ENCODE results near the gene KCNIP4.

Gene KCNIP4

GRCh38 chr4:21522296-21522695 lies 426.3 kb downstream of the KCNIP4 start:
- POLR2A ChIA-PET: no interaction called here
- CTCF ChIA-PET: no interaction called here
- DNase-seq (ENCODE audit: extremely low spot score): no peak
- TF ChIP-seq ARNT (IDR thresholded peaks at IDR 0.05): no peak
- TF ChIP-seq NFRKB (IDR thresholded peaks at IDR 0.05): no peak

GRCh38 chr4:21517126-21517859 lies 431.3 kb downstream of the KCNIP4 start:
- ChIA-PET POLR2A (no interaction called here), CTCF (no interaction called here)
- DNase-seq (ENCODE audit: extremely low spot score): no peak
- TF ChIP-seq HDGF (IDR thresholded peaks at IDR 0.05; ENCODE audit: borderline replicate concordance): no peak
- TF ChIP-seq L3MBTL2 (conservative IDR thresholded peaks at IDR 0.05): no peak
- TF ChIP-seq ELF4 (IDR thresholded peaks at IDR 0.05): no peak
- no peak for TF ChIP-seq PKNOX1 (IDR thresholded peaks at IDR 0.05)
- TF ChIP-seq CTBP1 (IDR thresholded peaks at IDR 0.05; ENCODE audit: borderline replicate concordance): no peak
- TF ChIP-seq FOXK2 (IDR thresholded peaks at IDR 0.05): no peak
- TF ChIP-seq BHLHE40 (IDR thresholded peaks at IDR 0.05; ENCODE audit: borderline replicate concordance): no peak
- TF ChIP-seq ARNT (IDR thresholded peaks at IDR 0.05): no peak
- TF ChIP-seq ZNF384 (IDR thresholded peaks at IDR 0.05): no peak
- TF ChIP-seq SP1 (IDR thresholded peaks at IDR 0.05): no peak
- no peak for TF ChIP-seq TARDBP (IDR thresholded peaks at IDR 0.05)
- TF ChIP-seq LEF1 (IDR thresholded peaks at IDR 0.05; ENCODE audit: borderline replicate concordance): no peak
- TF ChIP-seq SUZ12 (IDR thresholded peaks at IDR 0.05): no peak

GRCh38 chr4:21514022-21514694 lies 434.4 kb downstream of the KCNIP4 start:
- no peak for DNase-seq (ENCODE audit: extremely low spot score)
- ChIA-PET POLR2A (no interaction called here), CTCF (interaction anchor here (1.6 to 2.7 kb wide), 2 partner anchors 251 to 253 kb away, joined by 9 to 11 read pairs; no protein-coding TSS in a partner anchor)
- TF ChIP-seq CTBP1 (IDR thresholded peaks at IDR 0.05; ENCODE audit: borderline replicate concordance) (no peak), FOXA1 (IDR thresholded peaks at IDR 0.05) (no peak), ARNT (IDR thresholded peaks at IDR 0.05) (no peak), TARDBP (IDR thresholded peaks at IDR 0.05) (no peak), FOXM1 (IDR thresholded peaks at IDR 0.05; ENCODE audit: borderline replicate concordance) (no peak), LEF1 (IDR thresholded peaks at IDR 0.05; ENCODE audit: borderline replicate concordance) (no peak), SP1 (IDR thresholded peaks at IDR 0.05) (no peak), L3MBTL2 (conservative IDR thresholded peaks at IDR 0.05) (no peak), BHLHE40 (IDR thresholded peaks at IDR 0.05; ENCODE audit: borderline replicate concordance) (no peak), NFRKB (IDR thresholded peaks at IDR 0.05) (no peak), ELF4 (IDR thresholded peaks at IDR 0.05) (no peak), PKNOX1 (IDR thresholded peaks at IDR 0.05) (no peak), ZNF384 (IDR thresholded peaks at IDR 0.05) (no peak), FOXK2 (IDR thresholded peaks at IDR 0.05) (no peak), SUZ12 (IDR thresholded peaks at IDR 0.05) (no peak), HDGF (IDR thresholded peaks at IDR 0.05; ENCODE audit: borderline replicate concordance) (no peak)

GRCh38 chr4:21512353-21512752 lies 436.2 kb downstream of the KCNIP4 start:
- TF ChIP-seq L3MBTL2 (conservative IDR thresholded peaks at IDR 0.05): no peak
- TF ChIP-seq ZNF384 (IDR thresholded peaks at IDR 0.05): no peak
- TF ChIP-seq PKNOX1 (IDR thresholded peaks at IDR 0.05): no peak
- no peak for TF ChIP-seq ARNT (IDR thresholded peaks at IDR 0.05)
- no peak for TF ChIP-seq NFRKB (IDR thresholded peaks at IDR 0.05)
- TF ChIP-seq FOXK2 (IDR thresholded peaks at IDR 0.05): no peak
- TF ChIP-seq BHLHE40 (IDR thresholded peaks at IDR 0.05; ENCODE audit: borderline replicate concordance): no peak
- TF ChIP-seq TARDBP (IDR thresholded peaks at IDR 0.05): no peak
- TF ChIP-seq CTBP1 (IDR thresholded peaks at IDR 0.05; ENCODE audit: borderline replicate concordance): no peak
- TF ChIP-seq SUZ12 (IDR thresholded peaks at IDR 0.05): no peak
- no peak for TF ChIP-seq SP1 (IDR thresholded peaks at IDR 0.05)
- TF ChIP-seq HDGF (IDR thresholded peaks at IDR 0.05; ENCODE audit: borderline replicate concordance): no peak
- no peak for TF ChIP-seq FOXA1 (IDR thresholded peaks at IDR 0.05)
- CTCF ChIA-PET: interaction anchor here (0.7 to 2.7 kb wide), 6 partner anchors 236 to 257 kb away, joined by 3 to 9 read pairs (median 4); no protein-coding TSS in a partner anchor
- POLR2A ChIA-PET: no interaction called here
- peak; percentile 9 for DNase-seq (ENCODE audit: extremely low spot score)

GRCh38 chr4:21507439-21507838 lies 441.1 kb downstream of the KCNIP4 start:
- POLR2A ChIA-PET: no interaction called here
- CTCF ChIA-PET: interaction anchor here (1.5 kb wide), 1 partner anchor 260 kb away, joined by 6 read pairs; no protein-coding TSS in a partner anchor
- DNase-seq (ENCODE audit: extremely low spot score): peak; percentile 3
- TF ChIP-seq ARNT (IDR thresholded peaks at IDR 0.05) (no peak), FOXM1 (IDR thresholded peaks at IDR 0.05; ENCODE audit: borderline replicate concordance) (no peak), SP1 (IDR thresholded peaks at IDR 0.05) (no peak), HDGF (IDR thresholded peaks at IDR 0.05; ENCODE audit: borderline replicate concordance) (no peak), L3MBTL2 (conservative IDR thresholded peaks at IDR 0.05) (no peak), LEF1 (IDR thresholded peaks at IDR 0.05; ENCODE audit: borderline replicate concordance) (no peak), BHLHE40 (IDR thresholded peaks at IDR 0.05; ENCODE audit: borderline replicate concordance) (no peak), FOXA1 (IDR thresholded peaks at IDR 0.05) (no peak), CTBP1 (IDR thresholded peaks at IDR 0.05; ENCODE audit: borderline replicate concordance) (no peak), SUZ12 (IDR thresholded peaks at IDR 0.05) (no peak), PKNOX1 (IDR thresholded peaks at IDR 0.05) (no peak), NFRKB (IDR thresholded peaks at IDR 0.05) (no peak), FOXK2 (IDR thresholded peaks at IDR 0.05) (no peak), TARDBP (IDR thresholded peaks at IDR 0.05) (no peak), ZNF384 (IDR thresholded peaks at IDR 0.05) (no peak)

Measured in HEK293T (cell line).